Stomach smooth muscle (tissue), 2 donors: ENCODE results near the gene SMYD4.
"Not testable (repeated sequence)": the region's sequence is repeated elsewhere in the genome, so short reads cannot be mapped to it uniquely, and the experiment has no call there.

Experiments
- H3K27ac ChIP-seq: one replicate; pipeline ENCODE4 v1.7.0; 2013; ENCODE audit warnings: mild to moderate bottlenecking, low read length, inconsistent platforms
- H3K27me3 ChIP-seq, 2 donors: one replicate each; pipeline ENCODE4 v1.7.0; 2013; ENCODE audit warnings: low read length in 2 of 2; ENCODE audit not compliant: insufficient read depth in 2 of 2, control insufficient read depth in 1 of 2
- H3K36me3 ChIP-seq, 2 donors: one replicate each; pipeline ENCODE4 v1.7.0; 2013; ENCODE audit warnings: low read length in 2 of 2; ENCODE audit not compliant: control insufficient read depth in 2 of 2, insufficient read depth in 2 of 2
- H3K4me1 ChIP-seq: one replicate; pipeline ENCODE4 v1.7.0; 2013; ENCODE audit warnings: low read length; ENCODE audit not compliant: control insufficient read depth, insufficient read depth
- H3K4me3 ChIP-seq, 2 donors: one replicate each; pipeline ENCODE4 v1.7.0; 2013; ENCODE audit warnings: low read length in 2 of 2
- H3K9ac ChIP-seq, 2 donors: one replicate each; pipeline ENCODE4 v1.7.0; 2013; ENCODE audit warnings: low read length in 2 of 2, mild to moderate bottlenecking in 1 of 2
- H3K9me3 ChIP-seq, 2 donors: one replicate each; pipeline ENCODE4 v1.7.0; 2013; ENCODE audit warnings: low read length in 2 of 2; ENCODE audit not compliant: control insufficient read depth in 2 of 2
- donor health status: healthy.
- donor health status: Pancreatic carcinoma.

Gene SMYD4

DNA sequence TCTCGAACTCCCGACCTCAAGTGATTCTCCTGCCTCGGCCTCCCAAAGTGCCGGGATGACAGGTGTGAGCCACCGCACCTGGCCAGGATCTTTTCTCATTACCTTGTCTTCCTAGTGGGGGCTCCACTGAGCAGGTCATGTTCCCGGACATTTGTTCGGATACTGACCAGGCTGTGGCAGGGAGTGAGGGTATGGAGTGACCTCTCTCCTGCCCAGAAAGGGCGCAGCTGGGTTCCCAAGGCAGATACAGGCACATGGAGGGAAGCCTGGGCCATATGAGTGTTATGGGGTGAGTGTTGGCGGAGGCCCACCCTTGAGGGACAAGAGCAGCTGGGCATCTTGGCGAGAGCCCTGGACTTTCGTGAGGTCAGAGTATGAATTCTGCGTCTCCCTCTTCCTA lies 62.3 kb downstream of the SMYD4 start:
- peaks cover 7% of the 10 kb centered on the region in 2 donors for H3K27me3 ChIP-seq
- no peak overlapping the region for H3K9ac ChIP-seq
- no peak overlapping the region for H3K4me3 ChIP-seq
- H3K4me1 ChIP-seq: peaks cover 28% of the 10 kb centered on the region
- H3K27ac ChIP-seq: no peak overlapping the region
- H3K9me3 ChIP-seq: no peaks in the 10 kb centered on the region
- no peaks in the 10 kb centered on the region for H3K36me3 ChIP-seq

DNA sequence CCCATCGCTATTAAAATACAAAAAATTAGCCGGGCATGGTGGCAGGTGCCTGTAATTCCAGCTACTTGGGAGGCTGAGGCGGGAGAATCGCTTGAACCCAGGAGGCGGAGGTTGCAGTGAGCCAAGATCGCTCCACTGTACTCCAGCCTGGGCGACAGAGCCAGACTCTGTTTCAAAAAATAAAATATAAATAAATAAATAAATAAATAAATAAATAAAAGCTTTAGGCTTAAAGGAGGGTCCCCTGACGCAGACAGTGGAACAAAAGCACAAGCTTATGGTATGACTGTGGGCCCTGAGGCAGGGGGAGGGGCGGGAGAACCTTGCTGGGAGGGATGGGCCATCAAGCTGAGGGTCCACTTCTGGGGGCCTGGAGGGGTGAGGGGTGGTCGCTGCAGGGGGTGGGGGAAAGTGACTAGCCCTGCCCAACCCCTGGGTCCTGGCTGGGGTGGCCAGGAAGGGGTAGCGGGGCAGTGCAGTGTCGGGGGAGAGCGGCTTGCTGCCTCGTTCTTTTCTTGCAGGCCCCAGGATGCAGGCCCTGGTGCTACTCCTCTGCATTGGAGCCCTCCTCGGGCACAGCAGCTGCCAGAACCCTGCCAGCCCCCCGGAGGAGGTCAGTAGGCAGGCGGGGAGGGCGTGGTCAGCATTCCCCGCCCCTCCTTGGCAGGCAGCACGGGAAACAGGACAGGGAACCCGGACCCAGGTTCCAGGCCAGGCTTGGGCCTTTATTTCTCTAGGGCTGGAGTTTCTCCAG lies 63.1 kb downstream of the SMYD4 start:
- Histone ChIP-seq H3K27ac (no peak overlapping the region), H3K27me3 (peaks cover 7% of the 10 kb centered on the region in 2 donors), H3K4me3 (no peak overlapping the region), H3K36me3 (no peaks in the 10 kb centered on the region), H3K9me3 (no peaks in the 10 kb centered on the region), H3K4me1 (peaks cover 28% of the 10 kb centered on the region), H3K9ac (no peak overlapping the region)

- H3K9me3 ChIP-seq: no peaks in the 10 kb centered on the region
- no peak overlapping the region for H3K4me3 ChIP-seq
- no peak overlapping the region for H3K27ac ChIP-seq
- no peak overlapping the region for H3K9ac ChIP-seq
- H3K27me3 ChIP-seq: peaks cover 7% of the 10 kb centered on the region in 2 donors
- H3K4me1 ChIP-seq: peaks cover 28% of the 10 kb centered on the region
- H3K36me3 ChIP-seq: no peaks in the 10 kb centered on the region
Measured at GRCh38 chr17:1765576-1765975, 64.1 kb downstream of the SMYD4 start.

GRCh38 chr17:1764705-1765104 lies 65.0 kb downstream of the SMYD4 start:
- not testable (repeated sequence) for H3K9me3 ChIP-seq, H3K36me3 ChIP-seq, H3K4me3 ChIP-seq, H3K9ac ChIP-seq, H3K27me3 ChIP-seq, H3K27ac ChIP-seq
- H3K4me1 ChIP-seq: peaks cover 28% of the 10 kb centered on the region

DNA sequence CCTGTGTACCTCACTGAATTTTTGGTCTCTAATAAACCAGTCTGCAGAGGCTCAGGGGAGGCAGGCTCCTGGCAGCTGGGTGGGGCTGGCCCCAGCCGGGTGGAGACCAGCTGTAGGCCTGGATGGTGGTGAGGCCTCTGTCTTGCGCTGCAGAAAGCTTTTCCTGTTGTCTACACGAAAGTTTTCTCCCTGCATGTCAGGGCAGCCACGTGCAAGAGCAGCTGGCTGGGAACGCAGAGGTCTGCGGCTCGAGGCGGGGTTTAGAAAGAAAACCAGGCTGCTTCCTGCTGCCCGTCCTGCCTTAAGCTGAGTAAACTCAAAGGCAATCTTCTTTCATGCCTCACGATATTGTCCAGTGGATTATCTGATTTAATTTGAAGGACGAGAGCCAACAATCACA lies 65.4 kb downstream of the SMYD4 start:
- Histone ChIP-seq H3K9me3 (no peaks in the 10 kb centered on the region), H3K4me3 (peak overlapping the region in 1 of 2 donors; percentile 40), H3K9ac (peak overlapping the region in 1 of 2 donors; percentile 57), H3K4me1 (peaks cover 28% of the 10 kb centered on the region), H3K27ac (peak overlapping the region; percentile 60), H3K36me3 (no peaks in the 10 kb centered on the region), H3K27me3 (peaks cover 7% of the 10 kb centered on the region in 2 donors)

DNA sequence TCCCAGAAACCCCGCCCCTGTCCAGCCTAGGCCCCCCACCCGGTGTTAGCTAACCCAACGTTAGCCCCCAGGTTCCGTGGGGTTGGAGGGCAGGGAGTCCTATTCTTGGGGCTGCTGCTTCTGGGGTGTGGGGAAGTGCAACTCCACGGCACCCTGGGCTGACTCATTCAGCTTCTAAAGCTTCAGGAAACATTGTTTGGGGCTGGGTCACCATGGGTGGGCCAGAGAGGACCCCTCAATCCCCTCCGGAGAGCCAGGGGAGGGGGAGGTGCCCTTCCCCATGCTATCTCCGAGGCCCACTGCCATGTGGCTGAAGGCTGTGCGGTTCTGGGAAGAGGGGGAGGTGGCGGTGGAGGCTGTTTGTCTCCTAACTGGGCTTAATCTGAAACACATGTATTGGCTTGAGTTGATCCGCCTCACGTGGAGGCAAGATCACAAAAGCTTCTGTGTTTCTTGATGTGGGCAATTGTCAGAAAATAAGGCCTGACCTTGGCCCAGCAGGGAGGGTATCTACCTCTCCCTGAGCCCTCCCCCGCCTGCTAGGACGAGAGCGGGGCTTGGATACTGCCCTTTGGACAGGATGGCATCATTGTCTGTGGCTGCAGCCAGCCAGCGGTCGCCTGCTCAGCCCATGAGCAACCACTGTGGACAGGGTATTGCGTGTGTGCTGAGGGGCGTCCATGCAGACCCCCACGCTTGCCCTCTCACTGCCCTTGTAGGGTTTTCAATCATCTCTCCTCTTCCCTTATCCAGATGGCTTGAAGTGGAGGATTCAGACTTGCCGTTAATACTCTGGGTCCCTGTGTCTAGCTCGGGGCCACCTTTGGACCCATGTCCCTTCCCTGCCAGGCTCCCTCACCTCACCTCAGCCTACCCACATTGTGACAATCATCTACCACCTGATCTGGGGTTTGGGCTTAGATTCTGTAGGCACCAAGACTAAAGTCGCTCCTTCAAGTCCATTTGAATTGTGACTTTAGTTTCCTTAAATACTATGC lies 66.5 kb downstream of the SMYD4 start:
- Histone ChIP-seq H3K27ac (peak overlapping the region; percentile 60), H3K4me3 (peak overlapping the region; percentile 14 to 67), H3K27me3 (peaks cover 7% of the 10 kb centered on the region in 2 donors), H3K4me1 (peaks cover 28% of the 10 kb centered on the region), H3K9me3 (no peaks in the 10 kb centered on the region), H3K9ac (peak overlapping the region; percentile 29 to 57), H3K36me3 (no peaks in the 10 kb centered on the region)

DNA sequence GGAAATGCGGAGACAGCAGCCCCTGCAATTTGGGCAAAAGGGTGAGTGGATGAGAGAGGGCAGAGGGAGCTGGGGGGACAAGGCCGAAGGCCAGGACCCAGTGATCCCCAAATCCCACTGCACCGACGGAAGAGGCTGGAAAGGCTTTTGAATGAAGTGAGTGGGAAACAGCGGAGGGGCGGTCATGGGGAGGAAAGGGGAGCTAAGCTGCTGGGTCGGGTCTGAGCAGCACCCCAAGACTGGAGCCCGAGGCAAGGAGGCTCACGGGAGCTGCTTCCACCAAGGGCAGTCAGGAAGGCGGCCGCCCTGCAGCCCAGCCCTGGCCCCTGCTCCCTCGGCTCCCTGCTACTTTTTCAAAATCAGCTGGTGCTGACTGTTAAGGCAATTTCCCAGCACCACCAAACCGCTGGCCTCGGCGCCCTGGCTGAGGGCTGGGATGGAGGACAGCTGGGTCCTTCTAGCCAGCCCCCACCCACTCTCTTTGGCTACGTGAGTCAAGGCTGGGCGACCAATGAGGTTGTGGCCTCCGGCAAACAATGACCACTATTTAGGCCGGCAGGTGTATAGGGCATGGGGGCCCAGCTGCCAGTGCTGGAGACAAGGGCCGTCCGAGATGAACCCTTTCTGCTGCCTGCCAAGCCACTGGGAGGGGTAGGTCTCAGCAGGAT lies 67.3 kb downstream of the SMYD4 start:
- Histone ChIP-seq H3K4me3 (peak overlapping the region; percentile 34 to 67), H3K9me3 (no peaks in the 10 kb centered on the region), H3K9ac (peak overlapping the region in 1 of 2 donors; percentile 57), H3K4me1 (peaks cover 25% of the 10 kb centered on the region), H3K27ac (peak overlapping the region; percentile 60), H3K27me3 (peaks cover 7% of the 10 kb centered on the region in 2 donors), H3K36me3 (no peaks in the 10 kb centered on the region)

GRCh38 chr17:1759529-1759928 lies 70.2 kb downstream of the SMYD4 start:
- Histone ChIP-seq H3K4me3 (no peak overlapping the region), H3K4me1 (peaks cover 15% of the 10 kb centered on the region), H3K9ac (no peak overlapping the region), H3K36me3 (no peaks in the 10 kb centered on the region), H3K27ac (no peak overlapping the region), H3K27me3 (peaks cover 0 to 2% of the 10 kb centered on the region in 2 donors), H3K9me3 (no peaks in the 10 kb centered on the region)

DNA sequence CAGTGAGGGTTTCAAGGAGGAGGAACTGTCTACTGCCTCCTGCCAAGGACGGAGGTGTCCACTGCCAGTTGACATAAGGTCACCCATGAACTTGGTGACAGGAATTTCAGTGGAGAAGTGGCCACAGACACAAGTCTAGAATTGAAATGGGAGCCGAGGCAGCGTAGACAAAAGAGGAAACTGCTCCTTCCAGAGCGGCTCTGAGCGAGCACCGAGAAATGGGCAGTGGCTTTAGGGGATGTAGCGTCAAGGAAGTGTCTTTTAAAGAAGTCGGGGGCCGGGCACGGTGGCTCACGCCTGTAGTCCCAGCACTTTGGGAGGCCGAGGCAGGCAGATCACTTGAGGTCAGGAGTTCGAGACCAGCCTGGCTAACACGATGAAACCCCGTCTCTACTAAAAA lies 70.9 kb downstream of the SMYD4 start:
- Histone ChIP-seq H3K4me1 (peaks cover 8% of the 10 kb centered on the region), H3K4me3 (no peak overlapping the region), H3K9ac (no peak overlapping the region), H3K9me3 (no peaks in the 10 kb centered on the region), H3K27me3 (peaks cover 0 to 3% of the 10 kb centered on the region in 2 donors), H3K27ac (no peak overlapping the region), H3K36me3 (no peaks in the 10 kb centered on the region)

DNA sequence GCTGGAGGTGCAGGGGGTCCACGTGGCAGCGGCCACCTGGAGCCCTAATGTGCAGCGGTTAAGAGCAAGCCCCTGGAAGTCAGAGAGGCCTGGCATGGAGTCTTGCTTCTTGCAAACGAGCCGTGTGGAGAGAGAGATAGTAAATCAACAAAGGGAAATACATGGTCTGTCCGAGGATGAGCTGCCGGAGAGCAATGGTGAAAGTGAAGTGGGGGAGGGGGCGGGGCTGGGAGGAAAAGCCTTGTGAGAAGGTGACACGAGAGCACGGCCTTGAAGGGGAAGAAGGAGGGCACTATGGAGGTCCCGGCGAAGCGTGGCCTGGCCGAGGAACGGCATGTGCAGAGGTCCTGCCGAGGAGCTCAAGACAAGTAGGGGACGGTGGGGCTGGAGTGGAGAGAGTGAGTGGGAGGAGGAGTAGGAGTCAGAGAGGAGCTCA lies 73.9 kb downstream of the SMYD4 start:
- H3K27ac ChIP-seq: no peak overlapping the region
- H3K4me3 ChIP-seq: no peak overlapping the region

More for the DNA sequence above, 73.9 kb downstream of the SMYD4 start:
- Histone ChIP-seq H3K9ac (no peak overlapping the region), H3K9me3 (no peaks in the 10 kb centered on the region), H3K27me3 (peaks cover 0 to 4% of the 10 kb centered on the region in 2 donors), H3K36me3 (no peaks in the 10 kb centered on the region), H3K4me1 (no peaks in the 10 kb centered on the region)
